HL-60 (cell line): ENCODE results near the gene MAN1C1.

ENCODE experiments used
- CTCF ChIP-seq: IDR thresholded peaks from one replicate; pipeline ENCODE4 v1.5.1; 2011; ENCODE audit warnings: low read length, control low read depth, inconsistent platforms; ENCODE audit not compliant: insufficient read depth
- REST ChIP-seq: IDR thresholded peaks from 2 replicates; pipeline ENCODE4 v1.6.1; 2012; ENCODE audit warnings: low read depth; ENCODE audit not compliant: insufficient replicate concordance

- TF ChIP-seq CTCF, result no peak
- TF ChIP-seq REST, result no peak
These were observed 166.1 kb downstream of the MAN1C1 start for GRCh38 chr1:25782608-25783201.
